A549 treated with CpdA at 1 μM for 4 hours (cell line): ENCODE results near the gene ZNF543. TPM values are rescaled to one million over a fixed set of nuclear protein-coding genes. Genes with fewer than 3 reads are reported as not detected.

ENCODE experiments used
- total RNA-seq: library from RNA; stranded (reverse); fragments of 200-300 nt; extraction: Qiagen RNA extraction; gene quantifications from 5 replicates; pipeline ENCODE4 v1.2.3, GENCODE V29; 2022; ENCODE audit warnings: low read depth

ZNF543 gene
- 1.1 to 2.2 TPM (median 1.3 TPM) in 5 replicates for total RNA-seq

GRCh38 chr19:57320180-57321084 is at the start of gene ZNF543:
TSS of gene ZNF543 (plus strand) at chr19:57320472. CDS start at chr19:57320854, 382 bp downstream.

DNA sequence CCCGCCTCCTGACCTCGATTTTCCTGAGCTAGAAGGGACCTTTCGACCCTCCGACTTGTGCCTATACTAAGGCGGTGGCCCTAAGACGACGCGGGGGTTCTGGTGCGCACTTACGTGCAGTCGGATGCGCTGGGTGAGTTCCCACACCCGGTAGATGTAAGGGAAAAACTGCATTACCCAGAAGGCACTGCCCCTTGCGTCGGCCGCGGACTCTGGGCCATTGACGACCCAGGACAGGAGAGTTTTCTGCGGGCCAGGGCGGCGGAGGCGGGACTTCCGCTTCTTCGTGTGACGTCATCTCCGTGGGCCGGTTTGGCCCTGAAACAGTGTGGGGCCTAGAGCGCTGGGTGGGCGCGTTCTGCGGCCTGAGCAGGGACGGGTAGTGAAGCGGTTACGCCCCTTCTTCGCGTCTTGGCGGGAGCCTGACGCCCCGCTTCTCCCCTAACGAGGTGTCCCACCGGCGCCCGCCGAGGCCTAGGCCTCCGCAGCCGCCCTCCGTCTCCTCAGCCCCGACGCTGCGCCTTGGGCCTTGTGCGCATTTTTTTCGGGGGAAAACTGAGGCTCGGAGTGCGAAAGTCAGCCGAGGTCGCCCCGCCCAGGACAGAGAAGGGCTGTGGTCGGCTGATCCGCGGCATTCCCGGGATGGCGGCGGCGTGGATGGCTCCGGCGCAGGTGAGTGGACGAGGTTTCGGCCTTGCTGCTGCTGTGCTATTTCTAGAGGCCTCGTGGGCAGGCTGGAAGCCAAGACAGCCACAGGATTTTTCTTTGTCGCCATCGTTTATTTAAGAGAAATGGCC is 39.9 kb upstream of the ZNF543 start, which contains the start of gene ZNF460:
ZNF460 (plus strand) TSS at position 321 of the 797 bp plus-strand sequence; CDS start at position 643, 322 bp downstream.

DNA sequence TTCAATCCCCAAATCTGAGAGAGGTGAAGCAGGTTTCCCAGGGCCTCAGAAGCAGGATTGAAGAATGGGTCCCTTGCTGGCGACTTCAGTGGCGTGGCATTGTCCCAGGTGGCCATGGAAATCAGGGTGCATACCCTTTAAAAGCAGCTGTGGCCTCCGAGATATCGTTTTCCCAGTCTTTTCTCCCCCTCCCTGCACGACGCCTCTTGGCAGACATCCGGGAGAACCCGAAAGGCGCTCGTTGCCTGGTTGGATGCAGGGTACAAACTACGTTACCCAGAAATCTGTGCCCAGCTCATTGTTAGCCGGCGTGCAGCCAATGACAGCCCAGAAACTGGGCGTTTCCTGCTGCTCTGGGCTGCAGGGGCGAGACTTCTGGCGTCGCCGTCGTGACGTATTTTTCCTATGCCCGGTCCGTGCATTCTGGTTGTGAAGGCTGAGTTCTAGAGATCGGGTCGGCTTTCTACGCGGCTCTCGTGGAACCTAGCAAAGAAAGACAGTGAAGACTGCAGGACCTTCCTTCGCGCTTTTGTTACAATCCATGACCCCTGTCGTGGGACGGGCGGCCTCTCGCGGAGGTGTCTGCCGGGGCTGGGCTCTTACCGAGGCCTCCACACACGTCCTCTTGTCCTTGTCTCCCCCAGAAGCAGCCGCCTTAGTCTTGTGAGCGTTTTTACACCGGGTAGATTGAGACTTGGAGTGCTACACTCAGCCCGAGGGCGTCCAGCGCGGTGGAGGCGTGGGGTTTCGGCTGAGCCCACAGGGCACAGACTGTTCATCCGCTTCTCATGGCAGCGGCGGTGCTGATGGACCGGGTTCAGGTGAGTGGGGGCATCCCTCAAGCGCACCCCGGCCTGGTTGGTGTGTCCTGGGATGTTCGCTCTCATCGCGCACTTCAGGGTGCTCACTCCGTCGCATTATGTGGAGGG is 30.9 kb downstream of the ZNF543 start, which contains the start of gene ZNF304:
ZNF304 (plus strand) TSS at position 395 of the 929 bp plus-strand sequence; CDS start at position 789, 394 bp downstream.

DNA sequence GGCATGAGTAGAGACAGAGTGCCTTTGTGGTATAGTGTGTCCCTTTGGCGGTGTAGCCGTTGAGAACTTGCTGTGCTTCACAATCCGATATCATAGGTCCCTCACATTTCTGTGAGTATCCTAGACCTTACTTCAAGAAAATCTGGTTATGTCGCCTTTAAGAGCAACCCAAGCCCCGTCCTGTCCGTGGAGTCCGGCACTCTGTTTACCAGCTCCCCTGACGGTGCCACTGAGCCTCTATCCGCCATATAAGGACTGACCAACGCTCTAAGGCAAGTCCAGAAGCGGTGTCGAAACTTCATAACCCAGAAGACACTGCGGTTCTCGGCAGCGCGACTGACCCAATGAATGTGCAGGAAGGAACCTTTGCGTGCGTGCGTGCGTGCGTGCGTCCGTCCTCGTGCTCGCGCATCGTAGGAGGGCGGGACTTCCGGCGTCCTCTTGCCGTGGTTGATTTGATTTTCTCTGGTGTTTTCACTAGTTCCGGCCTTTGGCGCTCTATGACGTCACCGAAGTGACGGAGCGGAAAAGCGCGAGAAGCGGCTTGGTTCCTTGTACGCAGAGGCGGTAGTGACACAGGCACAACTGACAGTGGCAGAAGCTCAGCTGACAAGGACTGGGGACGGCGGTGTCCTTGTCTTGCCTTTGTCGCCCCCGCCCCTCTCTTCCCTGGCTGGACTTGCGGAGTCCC is 42.9 kb downstream of the ZNF543 start, which contains the start of the genes TRAPPC2B and ZNF547:
TRAPPC2B (plus strand) TSS at position 555 of the 691 bp plus-strand sequence. CDS start 1,283 bp downstream, outside the sequence.
ZNF547 (plus strand) TSS at position 555 of the 691 bp plus-strand sequence. CDS start 5,005 bp downstream, outside the sequence.

Other genes starting within 250 kb of the ZNF543 start
- gene USP29, start 200.5 kb upstream of the ZNF543 start, total RNA-seq = not detected in 5 replicates
- gene ZIM3, start 175.3 kb upstream of the ZNF543 start, total RNA-seq = not detected in 5 replicates
- gene DUXA, start 153.0 kb upstream of the ZNF543 start, total RNA-seq = not detected in 5 replicates
- 6.8 to 8.1 TPM (median 7.5 TPM) in 5 replicates for gene ZNF264, start 129.0 kb upstream of the ZNF543 start, total RNA-seq
- 0.23 to 0.68 TPM (median 0.42 TPM) in 5 replicates for gene AURKC, start 89.4 kb upstream of the ZNF543 start, total RNA-seq
- 1.6 to 2.2 TPM (median 1.7 TPM) in 5 replicates for gene ZNF805, start 79.8 kb upstream of the ZNF543 start, total RNA-seq
- gene ZNF460, start 40.0 kb upstream of the ZNF543 start, total RNA-seq = 0.84 to 1.1 TPM (median 0.89 TPM) in 5 replicates
- 1.9 to 2.4 TPM (median 2.0 TPM) in 5 replicates for gene ZNF304, start 30.8 kb downstream of the ZNF543 start, total RNA-seq
- gene TRAPPC2B, start 43.1 kb downstream of the ZNF543 start, total RNA-seq = 13.6 to 17.6 TPM (median 15.9 TPM) in 5 replicates
- gene ZNF547, start 43.1 kb downstream of the ZNF543 start, total RNA-seq = 1.1 to 2.8 TPM (median 1.5 TPM) in 5 replicates
- gene ZNF548, start 69.4 kb downstream of the ZNF543 start, total RNA-seq = 3.1 to 4.6 TPM (median 3.3 TPM) in 5 replicates
- 3.9 to 5.5 TPM (median 4.6 TPM) in 5 replicates for gene ZNF17, start 90.7 kb downstream of the ZNF543 start, total RNA-seq
- 14.7 to 17.6 TPM (median 16.6 TPM) in 5 replicates for gene ZNF749, start 114.9 kb downstream of the ZNF543 start, total RNA-seq
- 0.02 to 0.09 TPM (median 0.07 TPM) in 3 of 5 replicates, not detected in the others for gene VN1R1, start 136.7 kb downstream of the ZNF543 start, total RNA-seq
- gene ZNF772, start 157.1 kb downstream of the ZNF543 start, total RNA-seq = 1.1 to 1.7 TPM (median 1.5 TPM) in 5 replicates
- 5.7 to 9.0 TPM (median 7.0 TPM) in 5 replicates for gene ZNF419, start 167.3 kb downstream of the ZNF543 start, total RNA-seq
- gene ZNF773, start 179.5 kb downstream of the ZNF543 start, total RNA-seq = 3.2 to 6.0 TPM (median 5.4 TPM) in 5 replicates
- gene ZNF549, start 206.9 kb downstream of the ZNF543 start, total RNA-seq = 1.6 to 2.2 TPM (median 1.7 TPM) in 5 replicates
- 2.8 to 4.3 TPM (median 3.7 TPM) in 5 replicates for gene ZNF550, start 239.4 kb downstream of the ZNF543 start, total RNA-seq